LNCAP (cell line): Measurements from ENCODE around the gene LNPEP.

ENCODE experiments used
- CTCF ChIP-seq: fragments of 450-650 bp; IDR thresholded peaks from 2 replicates; pipeline ENCODE4 v1.5.1; 2017; ENCODE audit warnings: mild to moderate bottlenecking

Gene LNPEP

DNA sequence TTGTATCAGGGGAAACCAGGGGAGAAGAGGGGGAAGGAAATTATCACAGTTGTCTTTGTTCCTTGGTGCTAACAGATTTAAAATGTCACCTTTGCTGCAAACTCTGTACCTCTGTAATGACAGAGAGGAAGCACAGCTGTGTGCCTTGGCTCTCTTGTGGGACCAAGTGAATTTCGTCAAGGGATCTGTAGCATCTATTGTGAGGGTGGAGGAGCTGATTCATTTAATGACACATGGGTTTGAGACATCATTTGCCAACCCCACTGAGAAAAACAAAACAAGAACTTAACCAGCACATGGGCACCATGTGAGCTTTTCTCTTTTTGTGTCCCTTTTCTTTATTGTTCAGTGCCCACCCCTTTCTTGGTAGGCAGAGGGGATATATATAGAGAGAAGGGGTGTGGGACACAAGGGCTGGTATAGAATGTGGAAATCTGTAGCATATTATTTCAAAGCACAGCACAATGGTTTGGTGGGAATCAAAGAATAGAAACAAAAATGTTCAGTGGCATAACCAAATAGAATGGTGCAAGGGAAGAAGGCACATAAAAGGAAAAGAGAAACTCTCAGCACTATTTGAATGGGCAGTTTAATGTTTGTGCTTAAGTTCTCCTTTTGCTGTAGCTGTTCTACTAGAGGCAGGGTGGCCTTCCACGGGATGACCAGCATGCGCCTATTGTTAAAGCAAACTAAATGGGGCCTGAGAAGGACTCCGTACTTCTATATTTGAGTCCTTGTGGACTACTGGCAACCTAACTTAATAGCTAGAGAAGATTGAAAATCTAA lies 143.3 kb downstream of the LNPEP start:
- TF ChIP-seq CTCF: no peak

GRCh38 chr5:97085459-97086181 lies 149.7 kb downstream of the LNPEP start:
- no peak for TF ChIP-seq CTCF
